ENCODE data around the gene DENND1A. TPM values are rescaled to one million over a fixed set of nuclear protein-coding genes. Genes with fewer than 3 reads are reported as not detected.

DENND1A gene
- total RNA-seq, 1 donor from 2014 or later, result 13.9 TPM

- Mint-ChIP-seq H3K4me3 (ENCODE audit: unreplicated experiment) (no peak overlapping the region), H3K36me3 (ENCODE audit: unreplicated experiment) (no peaks in the 10 kb centered on the region), H3K4me1 (ENCODE audit: low read depth, unreplicated experiment) (peaks cover 14% of the 10 kb centered on the region), H3K27me3 (ENCODE audit: unreplicated experiment) (peaks cover 8% of the 10 kb centered on the region), H3K27ac (ENCODE audit: unreplicated experiment) (no peak overlapping the region), H3K9me3 (ENCODE audit: unreplicated experiment) (peaks cover 2% of the 10 kb centered on the region)
- TF ChIP-seq CTCF (IDR thresholded peaks at IDR 0.05; ENCODE audit: partially characterized antibody, unreplicated experiment), result no peak
- no peak for DNase-seq
These were observed 553.5 kb downstream of the DENND1A start for GRCh38 chr9:123376218-123377071.

- DNase-seq, result no peak
- H3K27me3 Mint-ChIP-seq (ENCODE audit: unreplicated experiment), result peaks cover 11% of the 10 kb centered on the region
- no peak overlapping the region for H3K4me3 Mint-ChIP-seq (ENCODE audit: unreplicated experiment)
- H3K9me3 Mint-ChIP-seq (ENCODE audit: unreplicated experiment), result peaks cover 2% of the 10 kb centered on the region
- H3K36me3 Mint-ChIP-seq (ENCODE audit: unreplicated experiment), result no peaks in the 10 kb centered on the region
- H3K27ac Mint-ChIP-seq (ENCODE audit: unreplicated experiment), result no peak overlapping the region
- H3K4me1 Mint-ChIP-seq (ENCODE audit: low read depth, unreplicated experiment), result peaks cover 14% of the 10 kb centered on the region
- no peak for TF ChIP-seq CTCF (IDR thresholded peaks at IDR 0.05; ENCODE audit: partially characterized antibody, unreplicated experiment)
These were observed 554.3 kb downstream of the DENND1A start for GRCh38 chr9:123375469-123376132.

GRCh38 chr9:123373946-123374345, 556.0 kb downstream of the DENND1A start:
- Mint-ChIP-seq H3K4me1 (ENCODE audit: low read depth, unreplicated experiment) (peaks cover 14% of the 10 kb centered on the region), H3K27ac (ENCODE audit: unreplicated experiment) (no peak overlapping the region), H3K36me3 (ENCODE audit: unreplicated experiment) (no peaks in the 10 kb centered on the region), H3K9me3 (ENCODE audit: unreplicated experiment) (peaks cover 6% of the 10 kb centered on the region), H3K27me3 (ENCODE audit: unreplicated experiment) (peaks cover 18% of the 10 kb centered on the region), H3K4me3 (ENCODE audit: unreplicated experiment) (peak overlapping the region; percentile 59)
- TF ChIP-seq CTCF (IDR thresholded peaks at IDR 0.05; ENCODE audit: partially characterized antibody, unreplicated experiment), result no peak
- peak; percentile 56 for DNase-seq

- no peak overlapping the region for H3K27ac Mint-ChIP-seq (ENCODE audit: unreplicated experiment)
- H3K36me3 Mint-ChIP-seq (ENCODE audit: unreplicated experiment), result no peaks in the 10 kb centered on the region
- no peak overlapping the region for H3K4me3 Mint-ChIP-seq (ENCODE audit: unreplicated experiment)
- H3K27me3 Mint-ChIP-seq (ENCODE audit: unreplicated experiment), result peaks cover 18% of the 10 kb centered on the region
- H3K9me3 Mint-ChIP-seq (ENCODE audit: unreplicated experiment), result peaks cover 6% of the 10 kb centered on the region
- no peak for TF ChIP-seq CTCF (IDR thresholded peaks at IDR 0.05; ENCODE audit: partially characterized antibody, unreplicated experiment)
- H3K4me1 Mint-ChIP-seq (ENCODE audit: low read depth, unreplicated experiment), result peaks cover 14% of the 10 kb centered on the region
- no peak for DNase-seq
These were observed 556.4 kb downstream of the DENND1A start for GRCh38 chr9:123373447-123373923.

Measured in glutamatergic neuron (in vitro differentiated cells).